GM12878 (cell line): ENCODE data around the gene NPR1.

Source experiments
- KAT2A ChIP-seq: conservative IDR thresholded peaks from 2 replicates; pipeline ENCODE4 v1.6.1; 2011; ENCODE audit warnings: low read depth, low read length; ENCODE audit not compliant: control insufficient read depth
- NFXL1 ChIP-seq: fragments of 450-650 bp; IDR thresholded peaks from 2 replicates; pipeline ENCODE4 v1.6.1; 2017; ENCODE audit warnings: antibody characterized with exemption, mild to moderate bottlenecking, borderline replicate concordance
- POLR2AphosphoS2 ChIP-seq: IDR thresholded peaks from 2 replicates; pipeline ENCODE4 v1.6.1; 2011; ENCODE audit warnings: low read depth, mild to moderate bottlenecking, low read length, improper control_type of control experiment, moderate library complexity
- POU2F2 ChIP-seq: IDR thresholded peaks from 3 replicates; pipeline ENCODE4 v1.6.1; 2011; ENCODE audit warnings: low read depth, mild to moderate bottlenecking, low read length, borderline replicate concordance
- SMC3 ChIP-seq: IDR thresholded peaks from 2 replicates; pipeline ENCODE4 v1.6.1; 2011; ENCODE audit warnings: low read length, improper control_type of control experiment, borderline replicate concordance
- TF ChIP-seq, protein P1 (sequence below): IDR thresholded peaks from 2 replicates; pipeline ENCODE4 v1.6.1; 2011; ENCODE audit warnings: borderline replicate concordance, low read depth, mild to moderate bottlenecking, moderate library complexity, mixed read lengths, low read length; ENCODE audit not compliant: insufficient read depth; ENCODE audit errors: extremely low read length
- TF ChIP-seq, protein P2 (sequence below), 3 experiments: IDR thresholded peaks in 2 of 3; conservative IDR thresholded peaks in 1 of 3; 2 replicates each; pipeline ENCODE4 v1.5.1; 2011; ENCODE audit warnings: low read depth in 3 of 3, low read length in 3 of 3, mild to moderate bottlenecking in 3 of 3, control low read depth in 2 of 3, moderate library complexity in 2 of 3, inconsistent platforms in 1 of 3, mixed read lengths in 1 of 3; ENCODE audit not compliant: control insufficient read depth in 2 of 3, insufficient read depth in 1 of 3; ENCODE audit errors: extremely low read depth in 1 of 3

DNA sequence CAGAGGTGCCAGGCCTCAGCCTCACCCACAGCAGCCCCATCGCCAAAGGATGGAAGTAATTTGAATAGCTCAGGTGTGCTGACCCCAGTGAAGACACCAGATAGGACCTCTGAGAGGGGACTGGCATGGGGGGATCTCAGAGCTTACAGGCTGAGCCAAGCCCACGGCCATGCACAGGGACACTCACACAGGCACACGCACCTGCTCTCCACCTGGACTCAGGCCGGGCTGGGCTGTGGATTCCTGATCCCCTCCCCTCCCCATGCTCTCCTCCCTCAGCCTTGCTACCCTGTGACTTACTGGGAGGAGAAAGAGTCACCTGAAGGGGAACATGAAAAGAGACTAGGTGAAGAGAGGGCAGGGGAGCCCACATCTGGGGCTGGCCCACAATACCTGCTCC is 15.0 kb downstream of the NPR1 start:
- TF ChIP-seq POLR2AphosphoS2 (no peak), NFXL1 (no peak), SMC3 (no peak), POU2F2 (no peak), KAT2A (no peak)
- TF ChIP-seq, protein P1, sequence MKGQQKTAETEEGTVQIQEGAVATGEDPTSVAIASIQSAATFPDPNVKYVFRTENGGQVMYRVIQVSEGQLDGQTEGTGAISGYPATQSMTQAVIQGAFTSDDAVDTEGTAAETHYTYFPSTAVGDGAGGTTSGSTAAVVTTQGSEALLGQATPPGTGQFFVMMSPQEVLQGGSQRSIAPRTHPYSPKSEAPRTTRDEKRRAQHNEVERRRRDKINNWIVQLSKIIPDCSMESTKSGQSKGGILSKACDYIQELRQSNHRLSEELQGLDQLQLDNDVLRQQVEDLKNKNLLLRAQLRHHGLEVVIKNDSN: no peak
- TF ChIP-seq, protein P2, sequence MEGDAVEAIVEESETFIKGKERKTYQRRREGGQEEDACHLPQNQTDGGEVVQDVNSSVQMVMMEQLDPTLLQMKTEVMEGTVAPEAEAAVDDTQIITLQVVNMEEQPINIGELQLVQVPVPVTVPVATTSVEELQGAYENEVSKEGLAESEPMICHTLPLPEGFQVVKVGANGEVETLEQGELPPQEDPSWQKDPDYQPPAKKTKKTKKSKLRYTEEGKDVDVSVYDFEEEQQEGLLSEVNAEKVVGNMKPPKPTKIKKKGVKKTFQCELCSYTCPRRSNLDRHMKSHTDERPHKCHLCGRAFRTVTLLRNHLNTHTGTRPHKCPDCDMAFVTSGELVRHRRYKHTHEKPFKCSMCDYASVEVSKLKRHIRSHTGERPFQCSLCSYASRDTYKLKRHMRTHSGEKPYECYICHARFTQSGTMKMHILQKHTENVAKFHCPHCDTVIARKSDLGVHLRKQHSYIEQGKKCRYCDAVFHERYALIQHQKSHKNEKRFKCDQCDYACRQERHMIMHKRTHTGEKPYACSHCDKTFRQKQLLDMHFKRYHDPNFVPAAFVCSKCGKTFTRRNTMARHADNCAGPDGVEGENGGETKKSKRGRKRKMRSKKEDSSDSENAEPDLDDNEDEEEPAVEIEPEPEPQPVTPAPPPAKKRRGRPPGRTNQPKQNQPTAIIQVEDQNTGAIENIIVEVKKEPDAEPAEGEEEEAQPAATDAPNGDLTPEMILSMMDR (IDR thresholded peaks at IDR 0.05 in 2 of 3, conservative IDR thresholded peaks at IDR 0.05 in 1 of 3; ENCODE audit: control insufficient read depth in 2 of 3, extremely low read depth in 1 of 3, insufficient read depth in 1 of 3, low read depth in 3 of 3, low read length in 3 of 3): no peak
